SK-N-MC (cell line): Measurements from ENCODE around the gene TRPM6.

Experiments used
- EZH2 ChIP-seq: fragments of 200-600 bp; sonication (generic); IDR thresholded peaks from one replicate; pipeline ENCODE4 v1.6.1; 2017; ENCODE audit warnings: antibody characterized with exemption
- FOXP2 ChIP-seq: optimal IDR thresholded peaks from 2 replicates; pipeline ENCODE3; 2011; ENCODE audit warnings: mild to moderate bottlenecking, moderate library complexity; ENCODE audit not compliant: insufficient read depth; ENCODE audit errors: extremely low read length, control extremely low read depth
- POLR2AphosphoS5 ChIP-seq: IDR thresholded peaks from 2 replicates; pipeline ENCODE4 v1.6.1; 2012; ENCODE audit warnings: mild to moderate bottlenecking, low read depth, low read length, borderline replicate concordance

DNA sequence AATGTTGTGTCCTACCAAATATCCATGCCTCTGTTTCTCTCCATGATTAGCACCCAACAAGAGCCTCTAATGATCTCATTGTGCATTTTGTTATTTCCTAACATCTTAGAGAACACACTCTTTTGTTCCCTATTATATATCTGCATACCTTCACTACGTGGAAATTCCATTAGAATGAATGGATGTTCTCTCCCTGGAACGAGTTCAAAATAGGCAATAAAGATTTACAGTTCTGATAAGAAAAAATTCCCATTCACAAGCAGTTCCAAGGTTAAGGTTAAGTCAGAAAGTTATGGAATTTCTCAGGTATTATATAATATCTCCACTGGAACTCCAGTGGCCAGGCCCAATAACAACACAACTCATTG, 83.7 kb downstream of the TRPM6 start:
- no peak for TF ChIP-seq FOXP2
- TF ChIP-seq EZH2: no peak
- no peak for TF ChIP-seq POLR2AphosphoS5
